Liver (tissue), 9 donors: ENCODE results near the gene ATXN7L1. TPM values are rescaled to one million over a fixed set of nuclear protein-coding genes. Genes with fewer than 3 reads are reported as not detected.

ENCODE experiments used
- DNase-seq: peaks from one replicate; pipeline ENCODE4 v3.0.0-alpha.2; 2017; ENCODE audit warnings: low spot score
- H3K27ac ChIP-seq, 2 donors: one replicate each; pipeline ENCODE4 v1.7.0; 2013; ENCODE audit warnings: inconsistent platforms in 2 of 2, low read length in 2 of 2, control low read depth in 1 of 2, low read depth in 1 of 2, mild to moderate bottlenecking in 1 of 2
- H3K27me3 ChIP-seq, 4 donors: one replicate each; pipeline versions ENCODE4 v1.6.1 to v1.7.0; 2013; ENCODE audit warnings: low read length in 3 of 4, inconsistent platforms in 1 of 4, mild to moderate bottlenecking in 1 of 4, moderate library complexity in 1 of 4; ENCODE audit not compliant: control insufficient read depth in 4 of 4, insufficient read depth in 4 of 4
- H3K36me3 ChIP-seq, 4 donors: one replicate each; pipeline versions ENCODE4 v1.6.1 to v1.7.0; 2013; ENCODE audit warnings: low read length in 3 of 4, mild to moderate bottlenecking in 3 of 4, low read depth in 1 of 4, moderate library complexity in 1 of 4; ENCODE audit not compliant: control insufficient read depth in 4 of 4, insufficient read depth in 3 of 4
- H3K4me1 ChIP-seq, 4 donors: one replicate each; pipeline versions ENCODE4 v1.6.1 to v1.7.0; 2013; ENCODE audit warnings: low read length in 3 of 4, mild to moderate bottlenecking in 3 of 4, moderate library complexity in 1 of 4; ENCODE audit not compliant: control insufficient read depth in 4 of 4, insufficient read depth in 4 of 4
- H3K4me3 ChIP-seq, 3 donors: one replicate each; pipeline versions ENCODE4 v1.6.1 to v1.7.0; 2013; ENCODE audit warnings: low read length in 3 of 3, control low read depth in 1 of 3, low read depth in 1 of 3, mild to moderate bottlenecking in 1 of 3
- H3K9ac ChIP-seq, 2 donors: one replicate each; pipeline ENCODE4 v1.7.0; 2013; ENCODE audit warnings: low read length in 2 of 2, mild to moderate bottlenecking in 2 of 2, moderate library complexity in 2 of 2, control low read depth in 1 of 2, low read depth in 1 of 2
- H3K9me3 ChIP-seq, 4 donors: one replicate each; pipeline versions ENCODE4 v1.6.1 to v1.7.0; 2013; ENCODE audit warnings: low read length in 3 of 4; ENCODE audit not compliant: control insufficient read depth in 4 of 4
- ATF3 ChIP-seq: IDR thresholded peaks from 2 replicates; pipeline ENCODE4 v1.6.1; 2016; ENCODE audit warnings: antibody characterized with exemption
- CTCF ChIP-seq: fragments of 150-350 bp; IDR thresholded peaks from 2 replicates; pipeline ENCODE4 v1.5.1; 2017; ENCODE audit warnings: improper control_type of control experiment, low read depth, low read length; ENCODE audit not compliant: missing input control
- EGR1 ChIP-seq, 2 donors: IDR thresholded peaks; 2 replicates each; pipeline ENCODE4 v1.6.1; 2016 to 2018; ENCODE audit warnings: antibody characterized with exemption in 2 of 2, low read depth in 2 of 2
- FOXA1 ChIP-seq: IDR thresholded peaks from 2 replicates; pipeline ENCODE4 v1.6.1; 2016; ENCODE audit warnings: antibody characterized with exemption
- FOXA2 ChIP-seq: IDR thresholded peaks from 2 replicates; pipeline ENCODE4 v1.6.1; 2016; ENCODE audit warnings: antibody characterized with exemption
- GABPA ChIP-seq, 2 donors: IDR thresholded peaks in 1 of 2; conservative IDR thresholded peaks in 1 of 2; 2 replicates each; pipeline ENCODE4 v1.6.1; 2016; ENCODE audit warnings: antibody characterized with exemption in 2 of 2, mild to moderate bottlenecking in 1 of 2, moderate library complexity in 1 of 2
- HNF4A ChIP-seq, 2 donors: conservative IDR thresholded peaks; 2 replicates each; pipeline ENCODE4 v1.6.1; 2016; ENCODE audit warnings: antibody characterized with exemption in 2 of 2, mild to moderate bottlenecking in 2 of 2
- HNF4G ChIP-seq: IDR thresholded peaks from 2 replicates; pipeline ENCODE4 v1.6.1; 2016; ENCODE audit warnings: antibody characterized with exemption
- JUND ChIP-seq, 2 donors: IDR thresholded peaks; 2 replicates each; pipeline ENCODE4 v1.6.1; 2016; ENCODE audit warnings: antibody characterized with exemption in 2 of 2
- NR2F2 ChIP-seq: IDR thresholded peaks from 2 replicates; pipeline ENCODE4 v1.6.1; 2016; ENCODE audit warnings: antibody characterized with exemption
- RAD21 ChIP-seq, 2 donors: IDR thresholded peaks; 2 replicates each; pipeline ENCODE4 v1.6.1; 2016; ENCODE audit warnings: antibody characterized with exemption in 2 of 2, mild to moderate bottlenecking in 2 of 2
- RXRA ChIP-seq, 2 donors: IDR thresholded peaks; 2 replicates each; pipeline ENCODE4 v1.6.1; 2017 to 2018; ENCODE audit warnings: antibody characterized with exemption in 2 of 2, mild to moderate bottlenecking in 1 of 2
- SP1 ChIP-seq: IDR thresholded peaks from 2 replicates; pipeline ENCODE4 v1.6.1; 2018; ENCODE audit warnings: antibody characterized with exemption, mild to moderate bottlenecking
- TAF1 ChIP-seq: conservative IDR thresholded peaks from 2 replicates; pipeline ENCODE4 v1.6.1; 2016; ENCODE audit warnings: antibody characterized with exemption, mild to moderate bottlenecking
- YY1 ChIP-seq: IDR thresholded peaks from 2 replicates; pipeline ENCODE4 v1.6.1; 2016; ENCODE audit warnings: antibody characterized with exemption, mild to moderate bottlenecking
- WGBS: extraction: QIAGEN DNeasy Blood & Tissue Kit; methylation state at CpG from one replicate; pipeline ENCODE4 v1.1.7; 2013; 5-methylcytosine and 5-hydroxymethylcytosine counted together
- polyA plus RNA-seq, 2 donors: library from polyadenylated mRNA; stranded (reverse) in 1 of 2; unstranded in 1 of 2; fragments of 200-250 nt in 1 of 2; fragments of >200 nt in 1 of 2; fragmentation: Nextera tagmentation in 1 of 2; extraction: Ambion mirVana in 1 of 2; gene quantifications; one replicate each; pipeline versions ENCODE4 v1.2.1 to v1.2.3, GENCODE V29; 2013 to 2015
- total RNA-seq, 2 donors: library from RNA; depleted of rRNA; stranded (reverse); fragments of >200 nt; gene quantifications; one replicate each; pipeline ENCODE4 v1.2.3, GENCODE V29; 2014
- TF ChIP-seq, protein P1 (sequence below): IDR thresholded peaks from 2 replicates; pipeline ENCODE4 v1.6.1; 2016; ENCODE audit warnings: antibody characterized with exemption
- TF ChIP-seq, protein P2 (sequence below): IDR thresholded peaks from 2 replicates; pipeline ENCODE4 v1.6.1; 2016; ENCODE audit warnings: antibody characterized with exemption
- TF ChIP-seq, protein P3 (sequence below): IDR thresholded peaks from 2 replicates; pipeline ENCODE4 v1.6.1; 2016; ENCODE audit warnings: antibody characterized with exemption, mild to moderate bottlenecking
- donor health status: healthy.
- donor health status: healthy.
- donor health status: healthy.
- donor health status: healthy.
- donor health status: healthy.

ATXN7L1 gene
- total and polyA plus RNA-seq, 4 donors: 2.1 to 7.4 (median 5.3) TPM

- H3K27ac ChIP-seq: no peak overlapping the region
- peaks cover 0 to 4% (median 1%) of the 10 kb centered on the region in 4 donors for H3K4me1 ChIP-seq
- H3K27me3 ChIP-seq: no peaks in the 10 kb centered on the region
- no peaks in the 10 kb centered on the region for H3K9me3 ChIP-seq
- DNase-seq: no peak
- no peaks in the 10 kb centered on the region for H3K36me3 ChIP-seq
- WGBS: 96% methylated on average over 4 of the region's 4 CpGs
- H3K4me3 ChIP-seq: no peak overlapping the region
- TF ChIP-seq GABPA (IDR thresholded peaks at IDR 0.05 in 1 of 2, conservative IDR thresholded peaks at IDR 0.05 in 1 of 2) (no peak), YY1 (no peak), NR2F2 (no peak), HNF4G (no peak), FOXA2 (no peak), HNF4A (conservative IDR thresholded peaks at IDR 0.05) (no peak), ATF3 (no peak), EGR1 (IDR thresholded peaks at IDR 0.05; ENCODE audit: low read depth in 2 of 2) (no peak), RXRA (IDR thresholded peaks at IDR 0.05) (no peak), TAF1 (no peak), JUND (IDR thresholded peaks at IDR 0.05) (no peak), SP1 (no peak)
- TF ChIP-seq, protein P1, sequence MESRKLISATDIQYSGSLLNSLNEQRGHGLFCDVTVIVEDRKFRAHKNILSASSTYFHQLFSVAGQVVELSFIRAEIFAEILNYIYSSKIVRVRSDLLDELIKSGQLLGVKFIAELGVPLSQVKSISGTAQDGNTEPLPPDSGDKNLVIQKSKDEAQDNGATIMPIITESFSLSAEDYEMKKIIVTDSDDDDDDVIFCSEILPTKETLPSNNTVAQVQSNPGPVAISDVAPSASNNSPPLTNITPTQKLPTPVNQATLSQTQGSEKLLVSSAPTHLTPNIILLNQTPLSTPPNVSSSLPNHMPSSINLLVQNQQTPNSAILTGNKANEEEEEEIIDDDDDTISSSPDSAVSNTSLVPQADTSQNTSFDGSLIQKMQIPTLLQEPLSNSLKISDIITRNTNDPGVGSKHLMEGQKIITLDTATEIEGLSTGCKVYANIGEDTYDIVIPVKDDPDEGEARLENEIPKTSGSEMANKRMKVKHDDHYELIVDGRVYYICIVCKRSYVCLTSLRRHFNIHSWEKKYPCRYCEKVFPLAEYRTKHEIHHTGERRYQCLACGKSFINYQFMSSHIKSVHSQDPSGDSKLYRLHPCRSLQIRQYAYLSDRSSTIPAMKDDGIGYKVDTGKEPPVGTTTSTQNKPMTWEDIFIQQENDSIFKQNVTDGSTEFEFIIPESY: no peak
- TF ChIP-seq, protein P2, sequence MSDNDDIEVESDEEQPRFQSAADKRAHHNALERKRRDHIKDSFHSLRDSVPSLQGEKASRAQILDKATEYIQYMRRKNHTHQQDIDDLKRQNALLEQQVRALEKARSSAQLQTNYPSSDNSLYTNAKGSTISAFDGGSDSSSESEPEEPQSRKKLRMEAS: no peak
- no peak overlapping the region for H3K9ac ChIP-seq
Measured at GRCh38 chr7:105862770-105863169, 13.6 kb downstream of the ATXN7L1 start.

DNA sequence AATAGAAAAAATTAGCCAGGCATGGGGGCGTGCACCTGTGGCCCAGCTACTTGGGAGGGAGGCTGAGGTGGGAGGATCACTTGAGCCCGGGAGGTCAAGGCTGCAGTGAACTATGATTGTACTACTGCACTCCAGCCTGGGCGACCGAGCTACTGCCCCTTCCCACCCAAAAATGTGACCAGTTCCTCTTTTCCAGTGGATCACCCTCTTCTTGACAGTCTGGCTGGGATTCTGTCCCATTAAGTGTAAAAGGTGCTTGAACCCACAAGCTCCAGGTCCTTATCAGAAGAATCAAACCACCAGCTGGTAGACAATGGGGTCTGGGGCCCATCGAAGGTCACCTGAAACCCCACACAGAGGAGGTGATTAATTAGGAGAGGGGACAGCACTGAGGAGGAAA, 14.1 kb downstream of the ATXN7L1 start:
- Histone ChIP-seq H3K4me3 (no peak overlapping the region), H3K9me3 (no peaks in the 10 kb centered on the region), H3K4me1 (peaks cover 0 to 4% (median 1%) of the 10 kb centered on the region in 4 donors), H3K27ac (no peak overlapping the region), H3K27me3 (no peaks in the 10 kb centered on the region), H3K9ac (no peak overlapping the region), H3K36me3 (no peaks in the 10 kb centered on the region)
- no peak for TF ChIP-seq FOXA2
- TF ChIP-seq CTCF: no peak
- TF ChIP-seq YY1: no peak
- TF ChIP-seq FOXA1: no peak
- TF ChIP-seq RXRA (IDR thresholded peaks at IDR 0.05): no peak
- no peak for TF ChIP-seq NR2F2
- TF ChIP-seq, protein P1: no peak
- TF ChIP-seq GABPA (IDR thresholded peaks at IDR 0.05 in 1 of 2, conservative IDR thresholded peaks at IDR 0.05 in 1 of 2): no peak
- TF ChIP-seq, protein P2: no peak
- TF ChIP-seq JUND (IDR thresholded peaks at IDR 0.05): no peak
- no peak for TF ChIP-seq SP1
- TF ChIP-seq TAF1: no peak
- TF ChIP-seq ATF3: no peak
- no peak for TF ChIP-seq HNF4G
- TF ChIP-seq, protein P3, sequence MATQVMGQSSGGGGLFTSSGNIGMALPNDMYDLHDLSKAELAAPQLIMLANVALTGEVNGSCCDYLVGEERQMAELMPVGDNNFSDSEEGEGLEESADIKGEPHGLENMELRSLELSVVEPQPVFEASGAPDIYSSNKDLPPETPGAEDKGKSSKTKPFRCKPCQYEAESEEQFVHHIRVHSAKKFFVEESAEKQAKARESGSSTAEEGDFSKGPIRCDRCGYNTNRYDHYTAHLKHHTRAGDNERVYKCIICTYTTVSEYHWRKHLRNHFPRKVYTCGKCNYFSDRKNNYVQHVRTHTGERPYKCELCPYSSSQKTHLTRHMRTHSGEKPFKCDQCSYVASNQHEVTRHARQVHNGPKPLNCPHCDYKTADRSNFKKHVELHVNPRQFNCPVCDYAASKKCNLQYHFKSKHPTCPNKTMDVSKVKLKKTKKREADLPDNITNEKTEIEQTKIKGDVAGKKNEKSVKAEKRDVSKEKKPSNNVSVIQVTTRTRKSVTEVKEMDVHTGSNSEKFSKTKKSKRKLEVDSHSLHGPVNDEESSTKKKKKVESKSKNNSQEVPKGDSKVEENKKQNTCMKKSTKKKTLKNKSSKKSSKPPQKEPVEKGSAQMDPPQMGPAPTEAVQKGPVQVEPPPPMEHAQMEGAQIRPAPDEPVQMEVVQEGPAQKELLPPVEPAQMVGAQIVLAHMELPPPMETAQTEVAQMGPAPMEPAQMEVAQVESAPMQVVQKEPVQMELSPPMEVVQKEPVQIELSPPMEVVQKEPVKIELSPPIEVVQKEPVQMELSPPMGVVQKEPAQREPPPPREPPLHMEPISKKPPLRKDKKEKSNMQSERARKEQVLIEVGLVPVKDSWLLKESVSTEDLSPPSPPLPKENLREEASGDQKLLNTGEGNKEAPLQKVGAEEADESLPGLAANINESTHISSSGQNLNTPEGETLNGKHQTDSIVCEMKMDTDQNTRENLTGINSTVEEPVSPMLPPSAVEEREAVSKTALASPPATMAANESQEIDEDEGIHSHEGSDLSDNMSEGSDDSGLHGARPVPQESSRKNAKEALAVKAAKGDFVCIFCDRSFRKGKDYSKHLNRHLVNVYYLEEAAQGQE: no peak
- no peak for TF ChIP-seq RAD21 (IDR thresholded peaks at IDR 0.05)
- no peak for TF ChIP-seq EGR1 (IDR thresholded peaks at IDR 0.05; ENCODE audit: low read depth in 2 of 2)
- no peak for DNase-seq
- 87% methylated on average over 5 of the region's 5 CpGs for WGBS
